Keratinocyte (primary cell): ENCODE results near the gene SNAI3.

Source experiments
- EZH2 ChIP-seq: IDR thresholded peaks from one replicate; pipeline ENCODE4 v1.6.1; 2012; ENCODE audit warnings: inconsistent platforms, mild to moderate bottlenecking, low read length, moderate library complexity
- TF ChIP-seq, protein P1 (sequence below), 3 experiments: IDR thresholded peaks in 1 of 3; conservative IDR thresholded peaks in 1 of 3; optimal IDR thresholded peaks in 1 of 3; 2 replicates in 2 of 3; 3 replicates in 1 of 3; pipeline versions ENCODE3 to v1.5.1; 2011; ENCODE audit warnings: low read length in 3 of 3, mild to moderate bottlenecking in 3 of 3, moderate library complexity in 2 of 3, control low read depth in 1 of 3, inconsistent platforms in 1 of 3; ENCODE audit not compliant: insufficient read depth in 2 of 3; ENCODE audit errors: extremely low read depth in 1 of 3

DNA sequence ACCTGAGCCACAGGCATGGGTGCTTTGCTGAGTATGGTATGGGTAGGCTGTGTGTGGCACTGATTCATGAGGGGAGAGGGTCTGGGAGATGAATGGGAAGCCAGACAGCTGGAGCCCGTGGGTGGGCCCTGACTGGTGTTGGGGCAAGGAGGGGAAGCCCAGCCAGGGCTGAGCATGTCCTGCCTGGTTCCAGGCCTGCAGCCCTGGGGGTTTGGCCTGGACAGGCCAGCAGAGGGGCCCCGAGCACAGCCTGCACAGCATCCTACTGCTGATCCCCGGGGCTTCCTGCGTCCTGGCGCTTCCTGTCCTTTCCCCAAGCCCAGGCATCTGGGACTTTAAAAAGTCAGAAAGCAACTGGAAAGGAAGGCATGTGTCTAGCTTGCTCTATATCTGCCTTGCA lies 18.8 kb downstream of the SNAI3 start:
- TF ChIP-seq, protein P1, sequence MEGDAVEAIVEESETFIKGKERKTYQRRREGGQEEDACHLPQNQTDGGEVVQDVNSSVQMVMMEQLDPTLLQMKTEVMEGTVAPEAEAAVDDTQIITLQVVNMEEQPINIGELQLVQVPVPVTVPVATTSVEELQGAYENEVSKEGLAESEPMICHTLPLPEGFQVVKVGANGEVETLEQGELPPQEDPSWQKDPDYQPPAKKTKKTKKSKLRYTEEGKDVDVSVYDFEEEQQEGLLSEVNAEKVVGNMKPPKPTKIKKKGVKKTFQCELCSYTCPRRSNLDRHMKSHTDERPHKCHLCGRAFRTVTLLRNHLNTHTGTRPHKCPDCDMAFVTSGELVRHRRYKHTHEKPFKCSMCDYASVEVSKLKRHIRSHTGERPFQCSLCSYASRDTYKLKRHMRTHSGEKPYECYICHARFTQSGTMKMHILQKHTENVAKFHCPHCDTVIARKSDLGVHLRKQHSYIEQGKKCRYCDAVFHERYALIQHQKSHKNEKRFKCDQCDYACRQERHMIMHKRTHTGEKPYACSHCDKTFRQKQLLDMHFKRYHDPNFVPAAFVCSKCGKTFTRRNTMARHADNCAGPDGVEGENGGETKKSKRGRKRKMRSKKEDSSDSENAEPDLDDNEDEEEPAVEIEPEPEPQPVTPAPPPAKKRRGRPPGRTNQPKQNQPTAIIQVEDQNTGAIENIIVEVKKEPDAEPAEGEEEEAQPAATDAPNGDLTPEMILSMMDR (optimal IDR thresholded peaks at IDR 0.05 in 1 of 3, IDR thresholded peaks at IDR 0.05 in 1 of 3, conservative IDR thresholded peaks at IDR 0.05 in 1 of 3; ENCODE audit: extremely low read depth in 1 of 3, insufficient read depth in 2 of 3, low read length in 3 of 3): no peak
- TF ChIP-seq EZH2: no peak
